Measurements from ENCODE around the gene SLCO3A1.

The SLCO3A1 gene

DNA sequence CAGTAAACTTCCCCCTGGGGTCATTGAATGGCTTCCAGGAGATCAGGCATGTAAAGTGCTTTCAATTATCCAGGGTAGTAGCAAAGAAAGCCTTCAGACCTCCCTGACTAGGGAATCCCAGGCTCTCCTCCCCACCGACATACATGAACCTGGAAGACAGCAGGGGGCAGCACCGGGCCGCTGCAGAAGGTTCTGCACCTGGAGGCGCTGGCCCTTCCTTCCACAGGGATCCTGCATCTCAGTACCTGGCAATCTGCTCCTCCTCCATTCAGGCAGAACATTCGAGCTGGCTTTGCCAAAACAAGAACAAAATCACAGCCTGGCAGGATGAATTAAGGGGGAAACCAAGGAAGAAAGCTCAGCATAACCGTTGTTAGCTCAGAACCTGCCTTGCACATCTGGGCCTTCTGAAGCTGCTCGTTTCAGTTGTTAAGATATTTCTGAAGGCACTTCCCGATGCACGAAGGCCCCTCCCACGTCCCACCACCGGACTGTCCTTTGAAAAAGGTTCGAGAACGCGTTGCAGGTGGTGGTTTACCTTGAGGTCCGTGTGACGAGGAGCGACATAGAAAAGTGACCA, 237.7 kb downstream of the SLCO3A1 start:
- no peak overlapping the region for H3K4me3 ChIP-seq (ENCODE audit: low read depth in 1 of 2, low read length in 1 of 2)
- H3K9me3 ChIP-seq = no peaks in the 10 kb centered on the region
- H3K27ac ChIP-seq = no peak overlapping the region
- TF ChIP-seq, protein P1, sequence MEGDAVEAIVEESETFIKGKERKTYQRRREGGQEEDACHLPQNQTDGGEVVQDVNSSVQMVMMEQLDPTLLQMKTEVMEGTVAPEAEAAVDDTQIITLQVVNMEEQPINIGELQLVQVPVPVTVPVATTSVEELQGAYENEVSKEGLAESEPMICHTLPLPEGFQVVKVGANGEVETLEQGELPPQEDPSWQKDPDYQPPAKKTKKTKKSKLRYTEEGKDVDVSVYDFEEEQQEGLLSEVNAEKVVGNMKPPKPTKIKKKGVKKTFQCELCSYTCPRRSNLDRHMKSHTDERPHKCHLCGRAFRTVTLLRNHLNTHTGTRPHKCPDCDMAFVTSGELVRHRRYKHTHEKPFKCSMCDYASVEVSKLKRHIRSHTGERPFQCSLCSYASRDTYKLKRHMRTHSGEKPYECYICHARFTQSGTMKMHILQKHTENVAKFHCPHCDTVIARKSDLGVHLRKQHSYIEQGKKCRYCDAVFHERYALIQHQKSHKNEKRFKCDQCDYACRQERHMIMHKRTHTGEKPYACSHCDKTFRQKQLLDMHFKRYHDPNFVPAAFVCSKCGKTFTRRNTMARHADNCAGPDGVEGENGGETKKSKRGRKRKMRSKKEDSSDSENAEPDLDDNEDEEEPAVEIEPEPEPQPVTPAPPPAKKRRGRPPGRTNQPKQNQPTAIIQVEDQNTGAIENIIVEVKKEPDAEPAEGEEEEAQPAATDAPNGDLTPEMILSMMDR (IDR thresholded peaks at IDR 0.05) = no peak
- H3K4me1 ChIP-seq (ENCODE audit: control insufficient read depth in 1 of 2, insufficient read depth in 1 of 2, low read depth in 1 of 2, low read length in 1 of 2) = peaks cover 18 to 30% of the 10 kb centered on the region in 2 experiments
- peaks cover 7% of the 10 kb centered on the region for H3K36me3 ChIP-seq
- H3K27me3 ChIP-seq = no peaks in the 10 kb centered on the region

DNA sequence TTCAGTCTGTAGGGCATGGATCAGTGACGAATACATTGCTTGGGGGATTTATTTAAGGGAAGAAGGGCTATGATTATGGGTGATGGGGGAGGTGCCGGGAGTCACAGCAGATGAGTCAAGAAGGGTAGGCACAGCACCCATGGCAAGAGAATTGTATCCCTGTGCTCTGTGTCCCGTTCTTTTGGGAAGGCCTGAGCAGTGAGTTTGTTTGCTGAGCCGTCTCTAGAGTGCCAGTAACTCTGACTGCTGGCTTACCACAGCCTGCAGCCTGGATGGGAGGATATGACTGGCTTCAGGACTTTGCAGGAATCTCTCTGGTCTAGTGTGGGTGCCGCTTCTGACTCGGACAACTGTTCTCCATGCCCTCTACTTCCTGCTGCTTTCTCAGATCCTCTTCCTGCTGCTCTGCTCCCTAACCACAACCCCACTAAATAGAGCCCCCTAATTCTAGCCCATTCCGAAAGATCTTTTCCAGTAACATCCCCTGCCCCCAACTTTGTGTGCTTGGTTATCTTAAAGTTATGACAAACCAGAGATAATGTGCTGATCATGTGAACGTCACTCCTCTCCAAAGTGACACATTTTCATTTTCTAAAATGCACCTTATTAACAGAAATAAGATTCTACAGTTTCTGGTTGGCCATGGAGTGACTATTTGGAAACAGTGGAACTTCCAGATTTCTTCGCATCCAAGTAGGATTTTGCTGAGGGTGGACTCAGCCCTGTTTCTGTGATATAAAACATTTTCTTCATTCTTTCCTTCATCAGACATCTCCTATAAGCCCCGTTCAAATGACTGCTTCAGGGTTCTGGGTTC, 239.0 kb downstream of the SLCO3A1 start:
- TF ChIP-seq, protein P1 (IDR thresholded peaks at IDR 0.05) = no peak
- Histone ChIP-seq H3K9me3 (no peaks in the 10 kb centered on the region), H3K4me1 (ENCODE audit: control insufficient read depth in 1 of 2, insufficient read depth in 1 of 2, low read depth in 1 of 2, low read length in 1 of 2) (peaks cover 30 to 42% of the 10 kb centered on the region in 2 experiments), H3K36me3 (peaks cover 17% of the 10 kb centered on the region), H3K27me3 (no peaks in the 10 kb centered on the region), H3K27ac (no peak overlapping the region), H3K4me3 (ENCODE audit: low read depth in 1 of 2, low read length in 1 of 2) (no peak overlapping the region)

DNA sequence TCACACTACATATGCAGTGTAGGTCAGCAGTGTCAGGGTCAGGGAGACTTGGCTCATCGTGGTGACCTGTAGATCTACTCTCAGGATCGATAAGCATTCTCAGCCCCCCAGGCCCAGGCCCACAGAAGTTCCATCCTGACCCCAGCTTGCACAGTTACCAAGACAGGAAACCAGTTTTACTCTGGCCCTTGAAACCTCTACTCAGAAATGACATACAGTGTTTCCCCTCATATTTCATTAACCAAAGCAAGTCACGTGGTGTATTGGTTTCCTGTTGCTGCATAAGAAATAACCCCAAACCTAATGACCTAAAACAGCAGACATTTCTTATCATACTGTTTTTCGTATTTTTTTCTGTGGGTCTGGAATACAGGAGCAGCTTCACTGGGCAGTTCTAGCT, 242.2 kb downstream of the SLCO3A1 start:
- Histone ChIP-seq H3K36me3 (peaks cover 24% of the 10 kb centered on the region), H3K9me3 (no peaks in the 10 kb centered on the region), H3K27ac (peak overlapping the region; percentile 69), H3K4me3 (ENCODE audit: low read depth in 1 of 2, low read length in 1 of 2) (peak overlapping the region; percentile 1 to 10), H3K4me1 (ENCODE audit: control insufficient read depth in 1 of 2, insufficient read depth in 1 of 2, low read depth in 1 of 2, low read length in 1 of 2) (peaks cover 31 to 44% of the 10 kb centered on the region in 2 experiments), H3K27me3 (no peaks in the 10 kb centered on the region)
- TF ChIP-seq, protein P1 (IDR thresholded peaks at IDR 0.05) = no peak

DNA sequence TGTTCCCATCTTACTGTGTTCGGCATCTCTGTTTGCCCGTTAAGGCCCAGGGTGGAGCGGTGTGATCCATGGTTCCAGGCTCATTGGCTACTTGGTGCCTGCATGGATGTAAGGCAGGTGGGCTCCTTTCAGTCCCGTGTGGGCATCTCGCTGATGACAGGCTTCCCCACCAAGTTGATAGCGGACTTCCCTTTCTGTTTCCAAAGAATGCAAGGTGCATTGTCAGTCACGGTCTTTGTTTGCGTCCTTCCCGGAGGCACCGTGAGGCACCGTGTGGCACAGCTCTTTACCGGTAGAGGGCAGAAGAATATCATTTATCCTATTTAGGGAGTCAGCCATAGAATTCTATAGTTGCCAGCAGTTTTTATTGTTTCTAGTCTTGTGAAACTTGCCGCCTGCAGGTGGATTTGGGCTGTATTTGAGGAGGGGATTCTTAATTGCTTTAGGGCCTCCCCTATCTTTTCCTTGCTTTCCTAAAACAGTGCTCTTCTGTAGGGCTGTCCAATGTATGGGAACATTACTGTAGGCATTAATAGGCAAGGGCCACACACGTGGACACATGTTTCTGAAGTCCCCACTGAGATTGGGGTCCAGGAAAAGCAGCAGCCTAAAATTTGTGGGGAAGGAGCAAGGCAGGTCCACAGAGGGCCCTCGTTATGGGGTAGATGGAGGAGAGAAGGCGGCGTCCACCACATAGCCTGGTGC, 244.1 kb downstream of the SLCO3A1 start:
- H3K4me3 ChIP-seq (ENCODE audit: low read depth in 1 of 2, low read length in 1 of 2) = no peak overlapping the region
- no peaks in the 10 kb centered on the region for H3K27me3 ChIP-seq
- H3K27ac ChIP-seq = no peak overlapping the region
- peaks cover 31 to 34% of the 10 kb centered on the region in 2 experiments for H3K4me1 ChIP-seq (ENCODE audit: control insufficient read depth in 1 of 2, insufficient read depth in 1 of 2, low read depth in 1 of 2, low read length in 1 of 2)
- H3K9me3 ChIP-seq = no peaks in the 10 kb centered on the region
- TF ChIP-seq, protein P1 (IDR thresholded peaks at IDR 0.05) = no peak
- peaks cover 28% of the 10 kb centered on the region for H3K36me3 ChIP-seq

DNA sequence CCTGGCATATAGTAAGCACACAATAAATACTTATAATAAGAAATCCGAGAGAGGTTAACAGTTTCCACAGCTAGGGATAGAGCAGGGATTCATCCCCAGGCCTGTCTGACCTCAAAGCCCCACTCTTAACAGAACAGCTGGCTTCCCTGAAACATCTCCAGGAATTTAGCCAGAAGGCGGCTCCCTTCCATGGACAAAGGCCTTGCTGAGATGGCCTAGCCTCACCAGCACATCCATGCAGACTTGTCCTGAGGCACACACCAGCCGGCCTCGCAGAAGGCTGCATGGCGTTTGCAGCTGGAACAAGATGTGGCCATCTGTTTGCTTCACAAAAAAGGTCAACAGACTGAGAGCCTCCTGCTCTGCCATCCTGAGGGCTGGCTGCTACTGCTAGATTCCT, 245.4 kb downstream of the SLCO3A1 start:
- H3K4me1 ChIP-seq (ENCODE audit: control insufficient read depth in 1 of 2, insufficient read depth in 1 of 2, low read depth in 1 of 2, low read length in 1 of 2) = peaks cover 31 to 33% of the 10 kb centered on the region in 2 experiments
- no peaks in the 10 kb centered on the region for H3K9me3 ChIP-seq
- H3K4me3 ChIP-seq (ENCODE audit: low read depth in 1 of 2, low read length in 1 of 2) = no peak overlapping the region
- TF ChIP-seq, protein P1 (IDR thresholded peaks at IDR 0.05) = no peak
- peaks cover 35% of the 10 kb centered on the region for H3K36me3 ChIP-seq
- H3K27ac ChIP-seq = no peak overlapping the region
- no peaks in the 10 kb centered on the region for H3K27me3 ChIP-seq
